Measurements from ENCODE around the gene C3orf52.

The C3orf52 gene

GRCh38 chr3:112137781-112138180 lies 51.6 kb downstream of the C3orf52 start:
- no peak for DNase-seq

DNA sequence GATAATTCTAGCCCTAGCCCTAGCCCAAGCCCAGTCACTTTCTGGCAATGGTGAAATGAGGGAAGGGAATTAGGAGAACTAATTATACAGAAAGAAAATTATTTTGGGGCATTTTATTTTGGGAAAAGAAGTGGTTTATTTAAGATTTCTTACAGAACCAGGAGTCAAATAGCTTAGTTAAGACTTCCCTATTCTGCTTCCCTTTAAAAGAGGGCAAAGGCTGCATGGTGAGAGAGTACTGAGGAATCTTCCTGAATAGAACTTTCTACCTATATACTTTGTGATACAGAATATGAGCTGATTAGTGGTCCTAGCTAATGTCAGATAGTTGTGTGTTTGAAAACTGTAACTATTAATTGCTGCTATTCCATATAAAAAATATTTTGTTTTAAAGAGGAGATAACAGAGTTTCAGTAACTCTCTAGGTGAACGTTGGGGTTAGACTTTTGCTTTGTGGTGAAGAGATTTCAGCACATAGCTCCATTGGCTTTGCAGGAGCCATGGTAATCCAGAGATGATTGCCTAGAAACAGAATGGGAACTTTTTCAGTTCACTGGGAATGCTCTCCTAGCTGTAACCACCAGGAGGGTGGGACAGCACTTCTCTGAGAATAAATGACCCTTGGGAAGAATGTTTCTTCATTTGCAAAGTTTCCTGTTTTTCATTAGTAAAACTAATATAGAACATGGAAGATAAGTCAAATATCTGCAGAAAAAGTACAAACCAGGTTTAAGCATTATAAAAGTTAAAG lies 52.2 kb downstream of the C3orf52 start:
- no peak for DNase-seq

GRCh38 chr3:112140584-112140983 lies 54.4 kb downstream of the C3orf52 start:
- DNase-seq: no peak

DNA sequence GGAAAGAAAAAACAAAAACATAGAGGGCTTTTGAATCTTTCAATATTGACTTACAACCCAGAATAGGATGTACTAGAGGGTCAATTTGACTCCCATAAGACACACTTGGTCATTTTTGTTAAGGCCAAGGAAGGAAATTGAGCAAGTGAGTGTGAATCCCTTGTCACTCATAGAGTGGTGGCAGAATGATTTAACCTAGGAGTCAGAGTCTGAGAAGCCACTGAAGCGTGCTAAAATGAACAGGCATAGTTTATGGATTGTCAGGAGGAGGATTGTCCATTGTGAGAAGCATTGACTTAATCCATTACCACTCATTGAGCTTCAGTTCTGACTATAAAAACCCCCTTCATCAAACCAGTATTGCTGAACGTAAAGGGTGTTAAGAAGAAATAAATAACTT lies 55.1 kb downstream of the C3orf52 start:
- peak; percentile 19 for DNase-seq

GRCh38 chr3:112143251-112143650 lies 57.1 kb downstream of the C3orf52 start:
- no peak for DNase-seq

DNA sequence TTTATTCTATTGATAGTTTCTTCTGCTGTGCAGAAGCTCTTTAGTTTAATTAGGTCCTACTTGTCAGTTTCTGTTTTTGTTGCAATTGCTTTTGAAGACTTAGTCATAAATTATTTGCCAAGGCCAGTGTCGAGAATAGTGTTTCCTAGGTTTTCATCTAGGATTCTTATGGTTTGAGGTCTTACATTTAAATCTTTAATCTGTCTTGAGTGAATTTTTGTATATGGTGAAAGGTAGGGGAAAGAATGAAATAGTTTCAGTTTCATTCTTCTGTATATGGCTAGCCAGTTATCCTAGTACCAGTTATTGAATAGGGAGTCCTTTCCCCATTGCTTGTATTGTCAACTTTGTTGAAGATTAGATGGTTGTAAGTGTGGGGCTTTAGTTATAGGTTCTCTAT lies 57.5 kb downstream of the C3orf52 start:
- no peak for DNase-seq

DNA sequence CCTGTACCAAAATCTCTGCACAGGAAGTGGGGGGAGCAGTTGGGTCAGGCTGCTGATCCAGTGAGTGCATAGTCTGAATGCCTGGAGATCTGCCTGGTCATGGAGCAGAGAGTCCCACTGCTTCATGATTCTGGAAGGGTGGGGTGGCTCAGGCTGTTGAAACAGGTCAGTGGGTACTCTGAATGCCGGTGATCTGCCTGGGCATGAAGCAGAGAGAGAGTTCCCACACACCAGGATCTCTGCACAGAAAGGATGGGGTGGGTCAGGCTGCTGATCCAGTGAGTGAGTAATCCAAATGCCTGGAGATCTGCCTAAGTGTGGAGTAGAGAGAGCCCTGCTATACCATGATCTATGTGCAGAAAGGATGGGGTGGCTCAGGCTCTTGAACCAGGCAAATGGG lies 62.9 kb downstream of the C3orf52 start:
- DNase-seq: no peak

GRCh38 chr3:112167758-112168157 lies 81.6 kb downstream of the C3orf52 start:
- DNase-seq: no peak

Data from retina (tissue), 1 donor.